Measurements from ENCODE around the gene MAGEF1. TPM values are rescaled to one million over a fixed set of nuclear protein-coding genes. Genes with fewer than 3 reads are reported as not detected.

The MAGEF1 gene
- total and polyA plus RNA-seq, 9 of the 15 experiments (the other 6 are each of a cell fraction or from before 2014, with no cell fraction given), result 1.5 to 39.1 (median 19.8) TPM

Other genes starting within 250 kb of the MAGEF1 start
- not detected in 2 replicates for gene EPHB3, start 150.3 kb downstream of the MAGEF1 start, total RNA-seq (2014; rRNA removed)
- not detected in 2 replicates for gene EPHB3, start 150.3 kb downstream of the MAGEF1 start, total RNA-seq (2014; rRNA removed; fragmentation: Illumina TruSeq; extraction: Trizol)
- gene EPHB3, start 150.3 kb downstream of the MAGEF1 start, total RNA-seq (2015; rRNA removed; fragmentation: Illumina TruSeq; extraction: Trizol), result not detected in 2 replicates
- gene EPHB3, start 150.3 kb downstream of the MAGEF1 start, total RNA-seq (2021), result 0.04 TPM in 1 of 2 replicates, not detected in the other
- gene EPHB3, start 150.3 kb downstream of the MAGEF1 start, polyA plus RNA-seq (2011; rRNA removed), result not detected in 2 replicates
- not detected in 2 replicates for gene EPHB3, start 150.3 kb downstream of the MAGEF1 start, polyA plus RNA-seq (2014; fragmentation: Illumina TruSeq; extraction: Trizol)
- gene EPHB3, start 150.3 kb downstream of the MAGEF1 start, polyA plus RNA-seq (2014; fragmentation: Nextera tagmentation; extraction: Ambion mirVana), result not detected
- gene EPHB3, start 150.3 kb downstream of the MAGEF1 start, polyA plus RNA-seq (2014; rRNA removed), result not detected in 2 replicates
- 23.6 and 25.0 TPM in 2 replicates for gene VPS8, start 100.1 kb upstream of the MAGEF1 start, total RNA-seq (2014; rRNA removed)
- 35.8 and 38.9 TPM in 2 replicates for gene VPS8, start 100.1 kb upstream of the MAGEF1 start, total RNA-seq (2014; rRNA removed; fragmentation: Illumina TruSeq; extraction: Trizol)
- 40.0 and 41.0 TPM in 2 replicates for gene VPS8, start 100.1 kb upstream of the MAGEF1 start, total RNA-seq (2015; rRNA removed; fragmentation: Illumina TruSeq; extraction: Trizol)
- 30.2 and 30.8 TPM in 2 replicates for gene VPS8, start 100.1 kb upstream of the MAGEF1 start, total RNA-seq (2021)
- gene VPS8, start 100.1 kb upstream of the MAGEF1 start, polyA plus RNA-seq (2011; rRNA removed), result 30.6 and 31.5 TPM in 2 replicates
- gene VPS8, start 100.1 kb upstream of the MAGEF1 start, polyA plus RNA-seq (2014; fragmentation: Illumina TruSeq; extraction: Trizol), result 20.2 and 23.4 TPM in 2 replicates
- 1 to 10 TPM; 7.2 to 9.4 TPM for gene VPS8, start 100.1 kb upstream of the MAGEF1 start, polyA plus RNA-seq (2014; fragmentation: Nextera tagmentation; extraction: Ambion mirVana)
- gene VPS8, start 100.1 kb upstream of the MAGEF1 start, polyA plus RNA-seq (2014; rRNA removed), result 21.8 and 28.3 TPM in 2 replicates